Melanocyte of skin (primary cell): Measurements from ENCODE around the gene MAPRE3. TPM values are rescaled to one million over a fixed set of nuclear protein-coding genes. Genes with fewer than 3 reads are reported as not detected.

ENCODE experiments used
- total RNA-seq, 2 donors: library from RNA; depleted of rRNA; stranded (reverse); fragments of >200 nt; gene quantifications; 2 replicates each; pipeline ENCODE4 v1.2.3, GENCODE V29; 2012

The MAPRE3 gene
- total RNA-seq: 1 to 10 TPM; 4.0 to 5.2 TPM

DNA sequence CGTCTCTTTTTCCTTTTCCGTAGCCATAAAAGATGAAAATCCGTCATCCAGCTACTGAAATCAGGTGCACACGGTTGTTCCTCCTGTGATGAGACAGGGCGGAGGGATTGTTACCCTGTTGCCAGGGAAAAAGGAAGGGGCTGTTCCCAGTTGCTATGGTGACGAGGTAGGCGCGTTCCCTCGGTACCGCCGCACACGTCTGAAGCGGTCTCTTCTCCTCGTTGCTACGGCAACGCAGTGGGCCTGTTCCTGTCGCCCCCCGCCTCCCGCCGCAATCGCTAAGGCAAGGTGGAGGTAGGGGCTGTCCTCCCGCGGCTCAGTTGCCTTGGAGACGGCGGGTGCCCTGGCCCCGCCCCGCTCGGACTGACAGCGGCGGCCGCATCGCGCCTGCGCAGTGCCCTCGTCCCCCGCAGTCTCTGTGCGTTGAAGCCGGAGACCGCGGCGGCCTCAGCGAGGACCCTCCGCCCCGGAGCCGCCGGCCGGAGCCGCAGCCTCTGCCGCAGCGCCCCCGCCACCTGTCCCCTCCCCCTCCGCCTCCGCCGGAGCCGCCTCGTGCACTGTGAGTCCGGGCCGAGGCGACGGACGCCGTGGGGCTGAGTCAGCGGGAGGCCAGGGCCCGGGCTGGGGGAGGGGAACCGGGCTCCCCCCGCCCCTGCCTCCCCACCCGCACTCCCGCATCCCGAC lies at the start of gene MAPRE3:
TSS of gene MAPRE3 (plus strand) at position 394 of the 684 bp plus-strand sequence. CDS start 51,582 bp downstream, outside the sequence.

GRCh38 chr2:27032495-27033252 lies 62.2 kb downstream of the MAPRE3 start, which contains the start of gene TMEM214:
Gene TMEM214, plus strand, starts transcription at chr2:27032965. Its CDS starts 51 bp downstream, at chr2:27033016.

GRCh38 chr2:27050996-27051901 lies 80.8 kb downstream of the MAPRE3 start, which contains the start of gene AGBL5:
Gene AGBL5, plus strand, starts transcription at chr2:27051668. Its CDS starts 1,291 bp downstream, at chr2:27052959.

DNA sequence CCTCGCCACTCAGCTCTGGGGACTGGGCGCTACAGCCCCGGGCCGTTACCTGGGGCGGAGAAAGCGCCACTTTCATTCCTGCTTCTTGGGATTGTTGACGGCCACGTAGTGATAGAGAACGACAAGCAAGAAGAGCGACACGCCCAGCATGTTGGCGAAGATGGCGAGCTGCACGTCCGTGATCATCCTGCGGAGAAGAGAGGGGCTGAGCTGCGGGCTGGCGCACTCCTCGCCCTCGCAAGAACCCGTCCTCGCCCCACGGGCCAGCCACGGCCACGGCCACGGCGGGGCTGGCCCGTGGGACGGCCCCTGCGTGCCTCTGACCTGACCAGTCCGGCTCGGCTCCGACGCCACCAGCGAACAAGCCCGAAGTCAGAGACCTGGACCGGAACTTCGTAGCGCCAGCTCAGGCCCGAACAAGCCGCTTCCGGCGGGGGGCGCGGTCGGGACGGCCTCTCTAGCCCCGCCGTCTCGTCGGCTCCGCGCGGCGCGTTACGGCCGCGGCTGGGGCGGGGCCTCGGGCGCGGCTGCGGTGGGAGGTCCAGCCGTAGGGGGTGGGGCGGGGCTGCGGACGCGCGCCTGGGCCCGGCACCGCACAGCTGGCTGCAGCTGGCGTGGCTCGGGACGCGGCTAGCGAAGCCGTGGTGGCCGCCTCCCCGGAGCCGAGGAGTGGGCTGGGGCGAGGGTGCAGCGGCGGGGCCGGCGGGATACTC lies 101.0 kb downstream of the MAPRE3 start, which contains the start of gene OST4:
TSS of gene OST4 (minus strand) at position 378 of the 713 bp plus-strand sequence.

Other genes with a start within 250 kb of the MAPRE3 start
- gene SLC35F6, start 206.4 kb upstream of the MAPRE3 start, total RNA-seq: 100 to 1,000 TPM in 1 of 2 donors, 10 to 100 TPM in 1; 90.9 to 118 TPM
- 10 to 100 TPM in 1 of 2 donors, 1 to 10 TPM in 1; 10.0 to 24.3 TPM for gene CENPA, start 184.6 kb upstream of the MAPRE3 start, total RNA-seq
- not detected for gene DPYSL5, start 122.5 kb upstream of the MAPRE3 start, total RNA-seq
- 10 to 100 TPM; 43.7 to 47.6 TPM for gene TMEM214, start 62.3 kb downstream of the MAPRE3 start, total RNA-seq
- gene AGBL5, start 81.0 kb downstream of the MAPRE3 start, total RNA-seq: 10 to 100 TPM; 13.8 to 15.7 TPM
- gene OST4, start 101.0 kb downstream of the MAPRE3 start, total RNA-seq: 100 to 1,000 TPM; 137 to 193 TPM
- 1 to 10 TPM; 4.8 to 8.0 TPM for gene EMILIN1, start 108.0 kb downstream of the MAPRE3 start, total RNA-seq
- gene KHK, start 116.1 kb downstream of the MAPRE3 start, total RNA-seq: 1 to 10 TPM; 2.8 to 3.7 TPM
- gene CGREF1, start 148.5 kb downstream of the MAPRE3 start, total RNA-seq: 1 to 10 TPM; 4.7 to 6.2 TPM
- under 1 TPM in 1 of 2 donors, not detected in 1; under 0.01 TPM for gene ABHD1, start 153.2 kb downstream of the MAPRE3 start, total RNA-seq
- 10 to 100 TPM; 56.8 to 75.6 TPM for gene PREB, start 164.0 kb downstream of the MAPRE3 start, total RNA-seq
- not detected for gene PRR30, start 168.8 kb downstream of the MAPRE3 start, total RNA-seq
- not detected for gene TCF23, start 178.4 kb downstream of the MAPRE3 start, total RNA-seq
- gene ATRAID, start 241.4 kb downstream of the MAPRE3 start, total RNA-seq: 100 to 1,000 TPM; 150 to 212 TPM
- 10 to 100 TPM; 35.8 to 87.9 TPM for gene SLC5A6, start 241.6 kb downstream of the MAPRE3 start, total RNA-seq
- 10 to 100 TPM; 23.7 to 41.3 TPM for gene CAD, start 246.7 kb downstream of the MAPRE3 start, total RNA-seq